ENCODE measurements around the gene NAGA. TPM values are rescaled to one million over a fixed set of nuclear protein-coding genes. Genes with fewer than 3 reads are reported as not detected.
A peak's percentile ranks its signal among the peaks of the same experiment; 100 is the strongest.

The NAGA gene
- total RNA-seq, 1 donor from 2014 or later, result 20.2 TPM

- TF ChIP-seq, protein P1, sequence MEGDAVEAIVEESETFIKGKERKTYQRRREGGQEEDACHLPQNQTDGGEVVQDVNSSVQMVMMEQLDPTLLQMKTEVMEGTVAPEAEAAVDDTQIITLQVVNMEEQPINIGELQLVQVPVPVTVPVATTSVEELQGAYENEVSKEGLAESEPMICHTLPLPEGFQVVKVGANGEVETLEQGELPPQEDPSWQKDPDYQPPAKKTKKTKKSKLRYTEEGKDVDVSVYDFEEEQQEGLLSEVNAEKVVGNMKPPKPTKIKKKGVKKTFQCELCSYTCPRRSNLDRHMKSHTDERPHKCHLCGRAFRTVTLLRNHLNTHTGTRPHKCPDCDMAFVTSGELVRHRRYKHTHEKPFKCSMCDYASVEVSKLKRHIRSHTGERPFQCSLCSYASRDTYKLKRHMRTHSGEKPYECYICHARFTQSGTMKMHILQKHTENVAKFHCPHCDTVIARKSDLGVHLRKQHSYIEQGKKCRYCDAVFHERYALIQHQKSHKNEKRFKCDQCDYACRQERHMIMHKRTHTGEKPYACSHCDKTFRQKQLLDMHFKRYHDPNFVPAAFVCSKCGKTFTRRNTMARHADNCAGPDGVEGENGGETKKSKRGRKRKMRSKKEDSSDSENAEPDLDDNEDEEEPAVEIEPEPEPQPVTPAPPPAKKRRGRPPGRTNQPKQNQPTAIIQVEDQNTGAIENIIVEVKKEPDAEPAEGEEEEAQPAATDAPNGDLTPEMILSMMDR (IDR thresholded peaks at IDR 0.05), result no peak
- peak; percentile 66 for DNase-seq (ENCODE audit: low spot score)
- peaks cover 13% of the 10 kb centered on the region for H3K36me3 Mint-ChIP-seq (ENCODE audit: low read depth)
- H3K9me3 Mint-ChIP-seq (ENCODE audit: low read depth), result no peaks in the 10 kb centered on the region
- H3K27ac Mint-ChIP-seq (ENCODE audit: unreplicated experiment), result no peak overlapping the region
- no peak overlapping the region for H3K4me3 Mint-ChIP-seq (ENCODE audit: unreplicated experiment)
- peaks cover 8% of the 10 kb centered on the region for H3K4me1 Mint-ChIP-seq (ENCODE audit: low read depth)
- H3K27me3 Mint-ChIP-seq (ENCODE audit: low read depth), result no peaks in the 10 kb centered on the region
These were observed 5.0 kb downstream of the NAGA start for GRCh38 chr22:42065438-42066125.

- DNase-seq (ENCODE audit: low spot score), result peak; percentile 8
These were observed 6.0 kb downstream of the NAGA start for GRCh38 chr22:42064629-42065028.

GRCh38 chr22:42062506-42063170 lies 8.0 kb downstream of the NAGA start:
- H3K27ac Mint-ChIP-seq (ENCODE audit: unreplicated experiment), result no peak overlapping the region
- no peaks in the 10 kb centered on the region for H3K27me3 Mint-ChIP-seq (ENCODE audit: low read depth)
- TF ChIP-seq, protein P1 (IDR thresholded peaks at IDR 0.05), result no peak
- H3K4me3 Mint-ChIP-seq (ENCODE audit: unreplicated experiment), result no peak overlapping the region
- H3K36me3 Mint-ChIP-seq (ENCODE audit: low read depth), result peaks cover 25% of the 10 kb centered on the region
- H3K9me3 Mint-ChIP-seq (ENCODE audit: low read depth), result peaks cover 7% of the 10 kb centered on the region
- H3K4me1 Mint-ChIP-seq (ENCODE audit: low read depth), result no peaks in the 10 kb centered on the region
- peak; percentile 48 for DNase-seq (ENCODE audit: low spot score)

More at GRCh38 chr22:42064629-42065028, 6.0 kb downstream of the NAGA start:
- TF ChIP-seq, protein P1 (IDR thresholded peaks at IDR 0.05), result no peak
- H3K27ac Mint-ChIP-seq (ENCODE audit: unreplicated experiment), result no peak overlapping the region
- H3K9me3 Mint-ChIP-seq (ENCODE audit: low read depth), result no peaks in the 10 kb centered on the region
- no peak overlapping the region for H3K4me3 Mint-ChIP-seq (ENCODE audit: unreplicated experiment)
- H3K36me3 Mint-ChIP-seq (ENCODE audit: low read depth), result peaks cover 18% of the 10 kb centered on the region
- no peaks in the 10 kb centered on the region for H3K4me1 Mint-ChIP-seq (ENCODE audit: low read depth)
- H3K27me3 Mint-ChIP-seq (ENCODE audit: low read depth), result no peaks in the 10 kb centered on the region

- peaks cover 29% of the 10 kb centered on the region for H3K36me3 Mint-ChIP-seq (ENCODE audit: low read depth)
- DNase-seq (ENCODE audit: low spot score), result peak; percentile 40
- H3K27me3 Mint-ChIP-seq (ENCODE audit: low read depth), result no peaks in the 10 kb centered on the region
- no peak overlapping the region for H3K27ac Mint-ChIP-seq (ENCODE audit: unreplicated experiment)
- TF ChIP-seq, protein P1 (IDR thresholded peaks at IDR 0.05), result no peak
- H3K4me3 Mint-ChIP-seq (ENCODE audit: unreplicated experiment), result no peak overlapping the region
- peaks cover 21% of the 10 kb centered on the region for H3K9me3 Mint-ChIP-seq (ENCODE audit: low read depth)
- no peaks in the 10 kb centered on the region for H3K4me1 Mint-ChIP-seq (ENCODE audit: low read depth)
These were observed 9.6 kb downstream of the NAGA start for GRCh38 chr22:42061041-42061440.

DNA sequence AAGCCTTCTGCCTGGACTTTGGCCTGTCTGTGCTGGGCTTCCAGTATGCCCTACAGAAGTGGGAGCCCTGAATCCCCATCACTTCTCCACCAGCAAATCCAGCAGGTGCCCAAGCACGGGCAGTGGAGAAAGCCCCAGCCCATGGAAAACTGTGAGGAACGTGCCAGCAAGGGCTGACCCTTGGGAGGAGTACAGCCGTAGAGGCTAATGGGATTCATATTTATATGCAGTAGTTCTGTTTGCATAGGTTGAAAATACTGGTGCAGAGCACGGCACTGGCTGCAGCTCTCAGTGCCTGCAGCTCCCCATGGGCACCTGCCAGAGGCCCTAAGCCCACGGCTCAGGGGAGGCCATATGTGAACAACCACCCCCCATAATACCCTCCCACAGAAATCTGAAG lies 10.1 kb downstream of the NAGA start:
- peak; percentile 48 for DNase-seq (ENCODE audit: low spot score)
- peaks cover 27% of the 10 kb centered on the region for H3K36me3 Mint-ChIP-seq (ENCODE audit: low read depth)
- peaks cover 24% of the 10 kb centered on the region for H3K9me3 Mint-ChIP-seq (ENCODE audit: low read depth)
- no peaks in the 10 kb centered on the region for H3K4me1 Mint-ChIP-seq (ENCODE audit: low read depth)
- H3K27me3 Mint-ChIP-seq (ENCODE audit: low read depth), result no peaks in the 10 kb centered on the region
- no peak overlapping the region for H3K27ac Mint-ChIP-seq (ENCODE audit: unreplicated experiment)
- TF ChIP-seq, protein P1 (IDR thresholded peaks at IDR 0.05), result no peak
- H3K4me3 Mint-ChIP-seq (ENCODE audit: unreplicated experiment), result no peak overlapping the region

All from chondrocyte (in vitro differentiated cells).